ENCODE data around the gene ARHGEF28.
A peak's percentile ranks its signal among the peaks of the same experiment; 100 is the strongest.

The ARHGEF28 gene

GRCh38 chr5:73835726-73836125 lies 209.7 kb downstream of the ARHGEF28 start:
- H3K9me3 ChIP-seq (ENCODE audit: insufficient read depth, low read length) = no peaks in the 10 kb centered on the region
- no peaks in the 10 kb centered on the region for H3K4me1 ChIP-seq (ENCODE audit: insufficient read depth, insufficient read length)
- H3K9ac ChIP-seq (ENCODE audit: insufficient read length, low read depth) = no peak overlapping the region
- H3K36me3 ChIP-seq (ENCODE audit: insufficient read depth, insufficient read length, low read length) = no peaks in the 10 kb centered on the region
- TF ChIP-seq YY1 (IDR thresholded peaks at IDR 0.05; ENCODE audit: insufficient read depth, insufficient read length) (no peak), ZNF274 (IDR thresholded peaks at IDR 0.05; ENCODE audit: low read depth, low read length) (no peak), SUZ12 (IDR thresholded peaks at IDR 0.05; ENCODE audit: extremely low read depth, insufficient read depth, insufficient read length) (no peak)
- H3K4me3 ChIP-seq (ENCODE audit: insufficient read length, low read depth) = no peak overlapping the region
- no peak for DNase-seq (ENCODE audit: low read depth, low spot score)
- no peaks in the 10 kb centered on the region for H3K27me3 ChIP-seq (ENCODE audit: insufficient read depth, insufficient read length)

- no peaks in the 10 kb centered on the region for H3K27me3 ChIP-seq (ENCODE audit: insufficient read depth, insufficient read length)
- no peak for TF ChIP-seq SUZ12 (IDR thresholded peaks at IDR 0.05; ENCODE audit: extremely low read depth, insufficient read depth, insufficient read length)
- TF ChIP-seq ZNF274 (IDR thresholded peaks at IDR 0.05; ENCODE audit: low read depth, low read length) = no peak
- no peak for TF ChIP-seq YY1 (IDR thresholded peaks at IDR 0.05; ENCODE audit: insufficient read depth, insufficient read length)
- no peak for DNase-seq (ENCODE audit: low read depth, low spot score)
Observed at GRCh38 chr5:73836607-73837006, 210.6 kb downstream of the ARHGEF28 start.

GRCh38 chr5:73838901-73839300 lies 212.9 kb downstream of the ARHGEF28 start:
- Histone ChIP-seq H3K4me1 (ENCODE audit: insufficient read depth, insufficient read length) (no peaks in the 10 kb centered on the region), H3K27me3 (ENCODE audit: insufficient read depth, insufficient read length) (no peaks in the 10 kb centered on the region), H3K4me3 (ENCODE audit: insufficient read length, low read depth) (no peak overlapping the region), H3K9ac (ENCODE audit: insufficient read length, low read depth) (no peak overlapping the region), H3K9me3 (ENCODE audit: insufficient read depth, low read length) (no peaks in the 10 kb centered on the region), H3K36me3 (ENCODE audit: insufficient read depth, insufficient read length, low read length) (no peaks in the 10 kb centered on the region)
- TF ChIP-seq YY1 (IDR thresholded peaks at IDR 0.05; ENCODE audit: insufficient read depth, insufficient read length) (no peak), SUZ12 (IDR thresholded peaks at IDR 0.05; ENCODE audit: extremely low read depth, insufficient read depth, insufficient read length) (no peak)
- no peak for DNase-seq (ENCODE audit: low read depth, low spot score)

More at GRCh38 chr5:73836607-73837006, 210.6 kb downstream of the ARHGEF28 start:
- Histone ChIP-seq H3K4me1 (ENCODE audit: insufficient read depth, insufficient read length) (no peaks in the 10 kb centered on the region), H3K4me3 (ENCODE audit: insufficient read length, low read depth) (no peak overlapping the region), H3K9ac (ENCODE audit: insufficient read length, low read depth) (no peak overlapping the region), H3K9me3 (ENCODE audit: insufficient read depth, low read length) (no peaks in the 10 kb centered on the region), H3K36me3 (ENCODE audit: insufficient read depth, insufficient read length, low read length) (no peaks in the 10 kb centered on the region)

- Histone ChIP-seq H3K4me1 (ENCODE audit: insufficient read depth, insufficient read length) (no peaks in the 10 kb centered on the region), H3K9ac (ENCODE audit: insufficient read length, low read depth) (no peak overlapping the region), H3K27me3 (ENCODE audit: insufficient read depth, insufficient read length) (no peaks in the 10 kb centered on the region), H3K9me3 (ENCODE audit: insufficient read depth, low read length) (no peaks in the 10 kb centered on the region), H3K36me3 (ENCODE audit: insufficient read depth, insufficient read length, low read length) (no peaks in the 10 kb centered on the region), H3K4me3 (ENCODE audit: insufficient read length, low read depth) (no peak overlapping the region)
- TF ChIP-seq YY1 (IDR thresholded peaks at IDR 0.05; ENCODE audit: insufficient read depth, insufficient read length) = no peak
- TF ChIP-seq ZNF274 (IDR thresholded peaks at IDR 0.05; ENCODE audit: low read depth, low read length) = no peak
- TF ChIP-seq SUZ12 (IDR thresholded peaks at IDR 0.05; ENCODE audit: extremely low read depth, insufficient read depth, insufficient read length) = no peak
- DNase-seq (ENCODE audit: low read depth, low spot score) = no peak
Observed at GRCh38 chr5:73841641-73842040, 215.6 kb downstream of the ARHGEF28 start.

- H3K27me3 ChIP-seq (ENCODE audit: insufficient read depth, insufficient read length) = no peaks in the 10 kb centered on the region
- no peak overlapping the region for H3K4me3 ChIP-seq (ENCODE audit: insufficient read length, low read depth)
- TF ChIP-seq YY1 (IDR thresholded peaks at IDR 0.05; ENCODE audit: insufficient read depth, insufficient read length) (no peak), ZNF274 (IDR thresholded peaks at IDR 0.05; ENCODE audit: low read depth, low read length) (no peak), SUZ12 (IDR thresholded peaks at IDR 0.05; ENCODE audit: extremely low read depth, insufficient read depth, insufficient read length) (no peak)
- DNase-seq (ENCODE audit: low read depth, low spot score) = no peak
- no peaks in the 10 kb centered on the region for H3K9me3 ChIP-seq (ENCODE audit: insufficient read depth, low read length)
- H3K9ac ChIP-seq (ENCODE audit: insufficient read length, low read depth) = no peak overlapping the region
- H3K4me1 ChIP-seq (ENCODE audit: insufficient read depth, insufficient read length) = no peaks in the 10 kb centered on the region
- H3K36me3 ChIP-seq (ENCODE audit: insufficient read depth, insufficient read length, low read length) = no peaks in the 10 kb centered on the region
Observed at GRCh38 chr5:73844165-73844564, 218.2 kb downstream of the ARHGEF28 start.

- DNase-seq (ENCODE audit: low read depth, low spot score) = peak; percentile 11
- Histone ChIP-seq H3K27me3 (ENCODE audit: insufficient read depth, insufficient read length) (no peaks in the 10 kb centered on the region), H3K4me1 (ENCODE audit: insufficient read depth, insufficient read length) (no peaks in the 10 kb centered on the region), H3K9ac (ENCODE audit: insufficient read length, low read depth) (no peak overlapping the region), H3K4me3 (ENCODE audit: insufficient read length, low read depth) (no peak overlapping the region), H3K9me3 (ENCODE audit: insufficient read depth, low read length) (no peaks in the 10 kb centered on the region), H3K36me3 (ENCODE audit: insufficient read depth, insufficient read length, low read length) (no peaks in the 10 kb centered on the region)
- TF ChIP-seq ZNF274 (IDR thresholded peaks at IDR 0.05; ENCODE audit: low read depth, low read length) (no peak), YY1 (IDR thresholded peaks at IDR 0.05; ENCODE audit: insufficient read depth, insufficient read length) (no peak)
Observed at GRCh38 chr5:73851471-73852181, 225.6 kb downstream of the ARHGEF28 start.

GRCh38 chr5:73853091-73853490 lies 227.1 kb downstream of the ARHGEF28 start:
- no peak for DNase-seq (ENCODE audit: low read depth, low spot score)
- H3K27me3 ChIP-seq (ENCODE audit: insufficient read depth, insufficient read length) = no peaks in the 10 kb centered on the region
- no peak overlapping the region for H3K4me3 ChIP-seq (ENCODE audit: insufficient read length, low read depth)
- no peaks in the 10 kb centered on the region for H3K4me1 ChIP-seq (ENCODE audit: insufficient read depth, insufficient read length)
- H3K9me3 ChIP-seq (ENCODE audit: insufficient read depth, low read length) = no peaks in the 10 kb centered on the region
- no peak overlapping the region for H3K9ac ChIP-seq (ENCODE audit: insufficient read length, low read depth)
- H3K36me3 ChIP-seq (ENCODE audit: insufficient read depth, insufficient read length, low read length) = no peaks in the 10 kb centered on the region
- TF ChIP-seq ZNF274 (IDR thresholded peaks at IDR 0.05; ENCODE audit: low read depth, low read length) = no peak
- no peak for TF ChIP-seq SUZ12 (IDR thresholded peaks at IDR 0.05; ENCODE audit: extremely low read depth, insufficient read depth, insufficient read length)
- TF ChIP-seq YY1 (IDR thresholded peaks at IDR 0.05; ENCODE audit: insufficient read depth, insufficient read length) = no peak
